ENCODE results near the gene PNLIPRP1.

Gene PNLIPRP1

GRCh38 chr10:116656044-116656443 lies 65.3 kb downstream of the PNLIPRP1 start:
- no peaks in the 10 kb centered on the region for H3K9me3 ChIP-seq (replicated peaks in 1 of 2; ENCODE audit: control insufficient read depth in 2 of 2, insufficient read depth in 1 of 2, low read depth in 1 of 2, low read length in 2 of 2)
- no peak overlapping the region for H2AFZ ChIP-seq (ENCODE audit: low read length)
- H2BK120ac ChIP-seq (ENCODE audit: low read depth, low read length) = no peak overlapping the region
- no peak overlapping the region for H4K91ac ChIP-seq (ENCODE audit: low read depth, low read length, poor library complexity)
- H2BK5ac ChIP-seq (ENCODE audit: low read length) = no peak overlapping the region
- no peak overlapping the region for H4K8ac ChIP-seq (ENCODE audit: low read depth, low read length)
- H2BK12ac ChIP-seq (ENCODE audit: low read length) = no peak overlapping the region
- H3K4ac ChIP-seq (ENCODE audit: low read length) = no peak overlapping the region
- H3K23ac ChIP-seq (ENCODE audit: low read depth, low read length, poor library complexity) = no peak overlapping the region
- H3K9ac ChIP-seq (ENCODE audit: low read depth, low read length, poor library complexity) = no peak overlapping the region
- DNase-seq (ENCODE audit: low spot score) = no peak
- no peaks in the 10 kb centered on the region for H3K79me1 ChIP-seq (ENCODE audit: low read depth, low read length)
- H3K14ac ChIP-seq (ENCODE audit: low read length) = no peak overlapping the region
- no peak overlapping the region for H3K27ac ChIP-seq (replicated peaks; ENCODE audit: low read length)
- H3K4me2 ChIP-seq (ENCODE audit: insufficient read depth, low read length, poor library complexity, severe bottlenecking) = no peak overlapping the region
- no peak overlapping the region for H2BK15ac ChIP-seq (ENCODE audit: low read length)
- no peak overlapping the region for H3K4me3 ChIP-seq (ENCODE audit: low read length in 2 of 2)
- no peaks in the 10 kb centered on the region for H3K36me3 ChIP-seq (replicated peaks in 1 of 2; ENCODE audit: control insufficient read depth in 2 of 2, insufficient read depth in 2 of 2, low read length in 2 of 2)
- H3K27me3 ChIP-seq (ENCODE audit: control insufficient read depth in 3 of 3, insufficient read depth in 3 of 3, low read depth in 1 of 3, low read length in 3 of 3) = no peaks in the 10 kb centered on the region
- no peak overlapping the region for H2AK5ac ChIP-seq (ENCODE audit: low read depth, low read length)
- WGBS, 2 donors (ENCODE audit: extremely low coverage in 2 of 2, insufficient read length in 2 of 2, insufficient replicate concordance in 1 of 2) = no CpG with 5 or more reads among the region's 4 CpGs
- no peak overlapping the region for H3K18ac ChIP-seq (ENCODE audit: low read length)
- no peaks in the 10 kb centered on the region for H3K4me1 ChIP-seq (ENCODE audit: control insufficient read depth in 2 of 2, insufficient read depth in 1 of 2, low read depth in 1 of 2, low read length in 2 of 2)

GRCh38 chr10:116657863-116658551 lies 67.2 kb downstream of the PNLIPRP1 start:
- H3K79me1 ChIP-seq (ENCODE audit: low read depth, low read length) = no peaks in the 10 kb centered on the region
- H2AFZ ChIP-seq (ENCODE audit: low read length) = no peak overlapping the region
- H3K4ac ChIP-seq (ENCODE audit: low read length) = no peak overlapping the region
- no peaks in the 10 kb centered on the region for H3K9me3 ChIP-seq (replicated peaks in 1 of 2; ENCODE audit: control insufficient read depth in 2 of 2, insufficient read depth in 1 of 2, low read depth in 1 of 2, low read length in 2 of 2)
- no peak overlapping the region for H2BK15ac ChIP-seq (ENCODE audit: low read length)
- H2BK120ac ChIP-seq (ENCODE audit: low read depth, low read length) = no peak overlapping the region
- H2AK5ac ChIP-seq (ENCODE audit: low read depth, low read length) = no peak overlapping the region
- no peak overlapping the region for H2BK5ac ChIP-seq (ENCODE audit: low read length)
- no peak overlapping the region for H3K14ac ChIP-seq (ENCODE audit: low read length)
- no peak overlapping the region for H3K27ac ChIP-seq (replicated peaks; ENCODE audit: low read length)
- no peaks in the 10 kb centered on the region for H3K4me1 ChIP-seq (ENCODE audit: control insufficient read depth in 2 of 2, insufficient read depth in 1 of 2, low read depth in 1 of 2, low read length in 2 of 2)
- no peak overlapping the region for H3K23ac ChIP-seq (ENCODE audit: low read depth, low read length, poor library complexity)
- H3K18ac ChIP-seq (ENCODE audit: low read length) = no peak overlapping the region
- H3K4me2 ChIP-seq (ENCODE audit: insufficient read depth, low read length, poor library complexity, severe bottlenecking) = no peak overlapping the region
- no peak overlapping the region for H3K4me3 ChIP-seq (ENCODE audit: low read length in 2 of 2)
- H3K9ac ChIP-seq (ENCODE audit: low read depth, low read length, poor library complexity) = no peak overlapping the region
- no peak for DNase-seq (ENCODE audit: low spot score)
- no peaks in the 10 kb centered on the region for H3K27me3 ChIP-seq (ENCODE audit: control insufficient read depth in 3 of 3, insufficient read depth in 3 of 3, low read depth in 1 of 3, low read length in 3 of 3)
- no peak overlapping the region for H4K91ac ChIP-seq (ENCODE audit: low read depth, low read length, poor library complexity)
- no peak overlapping the region for H4K8ac ChIP-seq (ENCODE audit: low read depth, low read length)
- no peaks in the 10 kb centered on the region for H3K36me3 ChIP-seq (replicated peaks in 1 of 2; ENCODE audit: control insufficient read depth in 2 of 2, insufficient read depth in 2 of 2, low read length in 2 of 2)
- no CpG with 5 or more reads among the region's 5 CpGs for WGBS, 2 donors (ENCODE audit: extremely low coverage in 2 of 2, insufficient read length in 2 of 2, insufficient replicate concordance in 1 of 2)
- H2BK12ac ChIP-seq (ENCODE audit: low read length) = no peak overlapping the region
